ENCODE measurements around the gene HADH.

DNA sequence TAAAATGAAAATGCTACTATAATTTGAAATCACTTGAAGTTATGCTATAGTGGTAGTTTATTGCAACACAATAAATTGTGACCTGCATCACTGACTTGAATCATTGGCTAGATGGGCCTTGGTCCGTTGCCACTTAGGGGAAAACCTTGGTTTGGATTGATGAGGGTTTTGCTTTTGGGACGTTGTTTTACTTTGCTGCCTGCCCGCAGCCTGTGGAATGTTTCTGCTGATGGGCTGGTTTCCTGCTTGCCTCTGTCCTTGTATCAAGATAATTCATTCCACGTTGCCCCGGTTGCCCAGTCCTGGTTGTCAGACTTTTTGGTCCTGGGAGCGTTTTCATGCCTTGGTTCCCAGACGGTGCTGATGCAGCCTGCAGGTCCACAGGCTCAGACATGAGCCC lies 18.3 kb downstream of the HADH start:
- TF ChIP-seq, protein P1, sequence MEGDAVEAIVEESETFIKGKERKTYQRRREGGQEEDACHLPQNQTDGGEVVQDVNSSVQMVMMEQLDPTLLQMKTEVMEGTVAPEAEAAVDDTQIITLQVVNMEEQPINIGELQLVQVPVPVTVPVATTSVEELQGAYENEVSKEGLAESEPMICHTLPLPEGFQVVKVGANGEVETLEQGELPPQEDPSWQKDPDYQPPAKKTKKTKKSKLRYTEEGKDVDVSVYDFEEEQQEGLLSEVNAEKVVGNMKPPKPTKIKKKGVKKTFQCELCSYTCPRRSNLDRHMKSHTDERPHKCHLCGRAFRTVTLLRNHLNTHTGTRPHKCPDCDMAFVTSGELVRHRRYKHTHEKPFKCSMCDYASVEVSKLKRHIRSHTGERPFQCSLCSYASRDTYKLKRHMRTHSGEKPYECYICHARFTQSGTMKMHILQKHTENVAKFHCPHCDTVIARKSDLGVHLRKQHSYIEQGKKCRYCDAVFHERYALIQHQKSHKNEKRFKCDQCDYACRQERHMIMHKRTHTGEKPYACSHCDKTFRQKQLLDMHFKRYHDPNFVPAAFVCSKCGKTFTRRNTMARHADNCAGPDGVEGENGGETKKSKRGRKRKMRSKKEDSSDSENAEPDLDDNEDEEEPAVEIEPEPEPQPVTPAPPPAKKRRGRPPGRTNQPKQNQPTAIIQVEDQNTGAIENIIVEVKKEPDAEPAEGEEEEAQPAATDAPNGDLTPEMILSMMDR (conservative IDR thresholded peaks at IDR 0.05; ENCODE audit: low read depth, low read length), result no peak
- TF ChIP-seq EZH2 (IDR thresholded peaks at IDR 0.05; ENCODE audit: low read length, unreplicated experiment) (no peak), EZH2phosphoT487 (IDR thresholded peaks at IDR 0.05; ENCODE audit: borderline replicate concordance, low read length) (no peak)
